ENCODE data around the gene SYT2. TPM values are rescaled to one million over a fixed set of nuclear protein-coding genes. Genes with fewer than 3 reads are reported as not detected.

SYT2 gene
- total and polyA plus RNA-seq, 5 donors from 2014 or later = 0.05 TPM; not detected in 3

Other genes starting within 250 kb of the SYT2 start
- gene KDM5B, start 98.0 kb upstream of the SYT2 start, total RNA-seq = 77.7 TPM
- gene KDM5B, start 98.0 kb upstream of the SYT2 start, polyA plus RNA-seq = 10 to 100 TPM; 13.7 to 16.9 (median 14.5) TPM
- not detected for gene PCAT6, start 100.5 kb upstream of the SYT2 start, total RNA-seq
- gene PCAT6, start 100.5 kb upstream of the SYT2 start, polyA plus RNA-seq = not detected
- gene RABIF, start 178.7 kb upstream of the SYT2 start, total RNA-seq = 13.0 TPM
- 10 to 100 TPM; 25.1 to 30.7 (median 28.0) TPM for gene RABIF, start 178.7 kb upstream of the SYT2 start, polyA plus RNA-seq
- gene KLHL12, start 216.8 kb upstream of the SYT2 start, total RNA-seq = 16.5 TPM
- gene KLHL12, start 216.8 kb upstream of the SYT2 start, polyA plus RNA-seq = 10 to 100 TPM; 19.2 to 27.7 (median 20.6) TPM
- gene ADIPOR1, start 247.9 kb upstream of the SYT2 start, total RNA-seq = 70.0 TPM
- 100 to 1,000 TPM; 105 to 117 (median 107) TPM for gene ADIPOR1, start 247.9 kb upstream of the SYT2 start, polyA plus RNA-seq

All from CD4-positive, CD25-positive, alpha-beta regulatory T cell (primary cell).